ENCODE data around the gene SYT11.

The SYT11 gene

GRCh38 chr1:155880251-155880650 lies 20.9 kb downstream of the SYT11 start:
- TF ChIP-seq ZBTB7A (IDR thresholded peaks at IDR 0.05; ENCODE audit: low read depth) (no peak), REST (IDR thresholded peaks at IDR 0.05; ENCODE audit: low read depth) (no peak), TCF12 (IDR thresholded peaks at IDR 0.05; ENCODE audit: low read depth) (no peak), RAD21 (IDR thresholded peaks at IDR 0.05; ENCODE audit: low read depth) (no peak), EGR1 (IDR thresholded peaks at IDR 0.05) (no peak), CEBPB (IDR thresholded peaks at IDR 0.05) (no peak), YY1 (IDR thresholded peaks at IDR 0.05; ENCODE audit: low read depth) (no peak), TEAD4 (IDR thresholded peaks at IDR 0.05) (no peak), CREB1 (IDR thresholded peaks at IDR 0.05; ENCODE audit: low read depth) (no peak), MAX (IDR thresholded peaks at IDR 0.05) (no peak), EP300 (IDR thresholded peaks at IDR 0.05; ENCODE audit: borderline replicate concordance) (no peak), TAF1 (IDR thresholded peaks at IDR 0.05; ENCODE audit: low read depth) (no peak)
- TF ChIP-seq, protein P1, sequence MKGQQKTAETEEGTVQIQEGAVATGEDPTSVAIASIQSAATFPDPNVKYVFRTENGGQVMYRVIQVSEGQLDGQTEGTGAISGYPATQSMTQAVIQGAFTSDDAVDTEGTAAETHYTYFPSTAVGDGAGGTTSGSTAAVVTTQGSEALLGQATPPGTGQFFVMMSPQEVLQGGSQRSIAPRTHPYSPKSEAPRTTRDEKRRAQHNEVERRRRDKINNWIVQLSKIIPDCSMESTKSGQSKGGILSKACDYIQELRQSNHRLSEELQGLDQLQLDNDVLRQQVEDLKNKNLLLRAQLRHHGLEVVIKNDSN (IDR thresholded peaks at IDR 0.05), result no peak

GRCh38 chr1:155880950-155881349 lies 21.6 kb downstream of the SYT11 start:
- TF ChIP-seq CREB1 (IDR thresholded peaks at IDR 0.05; ENCODE audit: low read depth), result no peak
- TF ChIP-seq, protein P1 (IDR thresholded peaks at IDR 0.05), result no peak
- no peak for TF ChIP-seq EP300 (IDR thresholded peaks at IDR 0.05; ENCODE audit: borderline replicate concordance)
- TF ChIP-seq MAX (IDR thresholded peaks at IDR 0.05), result no peak
- no peak for TF ChIP-seq TAF1 (IDR thresholded peaks at IDR 0.05; ENCODE audit: low read depth)
- TF ChIP-seq RAD21 (IDR thresholded peaks at IDR 0.05; ENCODE audit: low read depth), result no peak
- no peak for TF ChIP-seq ZBTB7A (IDR thresholded peaks at IDR 0.05; ENCODE audit: low read depth)
- TF ChIP-seq REST (IDR thresholded peaks at IDR 0.05; ENCODE audit: low read depth), result no peak
- TF ChIP-seq YY1 (IDR thresholded peaks at IDR 0.05; ENCODE audit: low read depth), result no peak
- TF ChIP-seq EGR1 (IDR thresholded peaks at IDR 0.05), result no peak
- TF ChIP-seq CEBPB (IDR thresholded peaks at IDR 0.05), result no peak
- no peak for TF ChIP-seq FOXM1 (IDR thresholded peaks at IDR 0.05; ENCODE audit: borderline replicate concordance, low read depth)
- no peak for TF ChIP-seq TCF12 (IDR thresholded peaks at IDR 0.05; ENCODE audit: low read depth)

GRCh38 chr1:155882235-155882634 lies 22.9 kb downstream of the SYT11 start:
- TF ChIP-seq NFIC (IDR thresholded peaks at IDR 0.05) (no peak), CEBPB (IDR thresholded peaks at IDR 0.05) (no peak), TEAD4 (IDR thresholded peaks at IDR 0.05) (no peak), EP300 (IDR thresholded peaks at IDR 0.05; ENCODE audit: borderline replicate concordance) (no peak), YY1 (IDR thresholded peaks at IDR 0.05; ENCODE audit: low read depth) (no peak), TAF1 (IDR thresholded peaks at IDR 0.05; ENCODE audit: low read depth) (no peak), MAX (IDR thresholded peaks at IDR 0.05) (no peak)

DNA sequence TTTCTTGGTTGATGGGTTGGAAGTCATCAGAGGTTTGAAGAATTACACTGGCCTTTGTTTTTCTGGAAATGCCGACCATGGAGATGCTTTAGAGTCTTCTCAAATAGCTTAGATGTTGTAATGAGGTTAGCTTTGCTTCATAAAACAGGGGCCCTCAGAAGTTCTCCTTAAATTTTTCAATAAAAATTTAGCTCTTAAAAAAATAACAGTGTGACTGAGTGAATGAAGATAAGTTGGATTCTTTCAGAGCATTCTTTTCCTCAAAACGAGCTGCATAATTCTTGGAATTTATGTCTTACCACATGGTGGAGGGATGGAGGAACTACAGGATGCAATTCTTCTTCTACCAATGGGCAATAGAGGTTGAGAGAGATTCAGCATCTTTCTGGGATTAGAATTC lies 23.4 kb downstream of the SYT11 start:
- TF ChIP-seq EGR1 (IDR thresholded peaks at IDR 0.05) (no peak), YY1 (IDR thresholded peaks at IDR 0.05; ENCODE audit: low read depth) (no peak), TEAD4 (IDR thresholded peaks at IDR 0.05) (no peak), CREB1 (IDR thresholded peaks at IDR 0.05; ENCODE audit: low read depth) (no peak), TAF1 (IDR thresholded peaks at IDR 0.05; ENCODE audit: low read depth) (no peak), TCF12 (IDR thresholded peaks at IDR 0.05; ENCODE audit: low read depth) (no peak), FOXM1 (IDR thresholded peaks at IDR 0.05; ENCODE audit: borderline replicate concordance, low read depth) (no peak), REST (IDR thresholded peaks at IDR 0.05; ENCODE audit: low read depth) (no peak), MAX (IDR thresholded peaks at IDR 0.05) (no peak), RAD21 (IDR thresholded peaks at IDR 0.05; ENCODE audit: low read depth) (no peak), EP300 (IDR thresholded peaks at IDR 0.05; ENCODE audit: borderline replicate concordance) (no peak), CEBPB (IDR thresholded peaks at IDR 0.05) (no peak), ZBTB7A (IDR thresholded peaks at IDR 0.05; ENCODE audit: low read depth) (no peak), NFIC (IDR thresholded peaks at IDR 0.05) (no peak)
- TF ChIP-seq, protein P1 (IDR thresholded peaks at IDR 0.05), result no peak
